Left kidney (tissue), 2 donors: ENCODE measurements around the gene GFOD2. TPM values are rescaled to one million over a fixed set of nuclear protein-coding genes. Genes with fewer than 3 reads are reported as not detected.
"Not testable (repeated sequence)": the region's sequence is repeated elsewhere in the genome, so short reads cannot be mapped to it uniquely, and the experiment has no call there.

Source experiments
- DNase-seq: peaks from one replicate; pipeline ENCODE4 v3.0.0-alpha.2; 2013
- polyA plus RNA-seq: library from polyadenylated mRNA; unstranded; fragments of 120-200 nt; gene quantifications from one replicate; pipeline ENCODE4 v1.2.1, GENCODE V29; 2013; ENCODE audit not compliant: insufficient read length

The GFOD2 gene
- polyA plus RNA-seq, 1 donor: 19.7 TPM

- no peak for DNase-seq
Observed at GRCh38 chr16:67707210-67707609, 11.9 kb downstream of the GFOD2 start.

- no peak for DNase-seq
Observed at GRCh38 chr16:67704110-67704509, 15.0 kb downstream of the GFOD2 start.

- DNase-seq: no peak
Observed at GRCh38 chr16:67703626-67704025, 15.5 kb downstream of the GFOD2 start.

- no peak for DNase-seq
Observed at GRCh38 chr16:67702130-67702529, 17.0 kb downstream of the GFOD2 start.

GRCh38 chr16:67701420-67701819 is 17.7 kb downstream of the GFOD2 start:
- DNase-seq: no peak

- DNase-seq: no peak
Observed at GRCh38 chr16:67699265-67699664, 19.9 kb downstream of the GFOD2 start.

GRCh38 chr16:67697422-67698185 is 21.5 kb downstream of the GFOD2 start:
- no peak for DNase-seq

- no peak for DNase-seq
Observed at GRCh38 chr16:67694611-67695010, 24.5 kb downstream of the GFOD2 start.

- not testable (repeated sequence) for DNase-seq
Observed at GRCh38 chr16:67693517-67694285, 25.4 kb downstream of the GFOD2 start.

GRCh38 chr16:67685388-67686112 is 33.6 kb downstream of the GFOD2 start:
- DNase-seq: no peak

GRCh38 chr16:67683767-67684166 is 35.3 kb downstream of the GFOD2 start:
- no peak for DNase-seq

GRCh38 chr16:67679935-67680897 is 38.9 kb downstream of the GFOD2 start:
- DNase-seq: no peak

GRCh38 chr16:67678354-67679023 is 40.6 kb downstream of the GFOD2 start:
- DNase-seq: no peak

- no peak for DNase-seq
Observed at GRCh38 chr16:67677712-67678111, 41.4 kb downstream of the GFOD2 start.

- no peak for DNase-seq
Observed at GRCh38 chr16:67676939-67677338, 42.2 kb downstream of the GFOD2 start.

GRCh38 chr16:67676516-67676915 is 42.6 kb downstream of the GFOD2 start:
- no peak for DNase-seq

GRCh38 chr16:67675999-67676398 is 43.1 kb downstream of the GFOD2 start:
- no peak for DNase-seq

- no peak for DNase-seq
Observed at GRCh38 chr16:67675579-67675935, 43.6 kb downstream of the GFOD2 start.

- DNase-seq: no peak
Observed at GRCh38 chr16:67674851-67675578, 44.1 kb downstream of the GFOD2 start.
